Measurements from ENCODE around the gene SLC25A26. TPM values are rescaled to one million over a fixed set of nuclear protein-coding genes. Genes with fewer than 3 reads are reported as not detected.
"Not testable (repeated sequence)": the region's sequence is repeated elsewhere in the genome, so short reads cannot be mapped to it uniquely, and the experiment has no call there.

The SLC25A26 gene
- total RNA-seq, 1 experiment from 2014 or later = 22.4 TPM

GRCh38 chr3:66405701-66406091 is 184.9 kb downstream of the SLC25A26 start:
- no peak for DNase-seq (ENCODE audit: extremely low read depth, low read depth)

DNA sequence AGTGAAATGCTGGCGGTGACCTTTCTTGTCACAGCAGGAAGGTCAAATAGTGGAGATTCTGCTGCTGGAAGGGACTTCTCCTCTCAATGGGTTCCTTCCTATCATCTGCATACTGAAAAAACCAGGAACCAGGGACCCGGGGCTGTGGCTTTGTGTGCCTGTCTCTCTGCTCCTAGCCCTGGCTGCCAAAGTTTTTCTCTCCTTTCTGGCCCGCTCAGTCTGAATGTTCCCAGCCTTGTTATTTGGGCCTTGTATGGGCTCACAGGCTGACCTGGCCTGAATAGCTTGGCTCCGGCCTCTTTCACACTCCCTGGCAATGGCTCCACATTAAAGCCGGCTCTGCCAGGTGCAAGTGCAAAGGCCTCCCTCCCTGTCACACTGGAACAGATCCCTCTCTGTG is 185.4 kb downstream of the SLC25A26 start:
- no peak for DNase-seq (ENCODE audit: extremely low read depth, low read depth)

- DNase-seq (ENCODE audit: extremely low read depth, low read depth) = no peak
Observed at GRCh38 chr3:66406831-66407610, 186.2 kb downstream of the SLC25A26 start.

DNA sequence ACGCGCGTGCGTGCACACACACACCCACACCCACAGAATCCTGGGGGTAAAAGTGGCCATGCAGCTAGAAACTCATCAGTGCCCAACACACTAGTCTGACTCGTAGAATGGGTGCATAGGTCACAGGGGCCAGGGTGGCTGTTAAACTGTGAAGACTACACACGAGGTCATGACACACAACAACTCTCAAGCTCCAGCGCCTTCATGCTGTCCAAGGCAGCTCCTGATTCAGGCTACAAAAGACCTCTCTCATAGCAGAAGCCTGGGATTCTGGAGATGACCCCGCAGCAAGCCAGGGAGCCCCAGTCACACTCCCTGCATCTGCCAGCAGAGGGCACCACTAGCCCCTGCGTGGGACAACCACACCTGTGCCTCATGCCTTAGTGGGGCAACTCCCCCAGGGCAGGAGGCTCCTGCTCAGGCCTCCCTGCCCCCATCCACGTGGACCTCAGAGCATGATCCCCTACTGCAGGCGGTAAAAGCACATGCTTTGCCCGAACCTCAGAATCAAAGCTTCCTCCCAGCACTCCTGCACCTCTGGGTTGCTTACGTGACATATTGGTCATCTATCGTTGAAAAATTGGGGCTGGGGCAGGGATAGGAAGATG is 186.9 kb downstream of the SLC25A26 start:
- peak; percentile 43 for DNase-seq (ENCODE audit: extremely low read depth, low read depth)

GRCh38 chr3:66409771-66410754 is 189.3 kb downstream of the SLC25A26 start:
- no peak for DNase-seq (ENCODE audit: extremely low read depth, low read depth)

DNA sequence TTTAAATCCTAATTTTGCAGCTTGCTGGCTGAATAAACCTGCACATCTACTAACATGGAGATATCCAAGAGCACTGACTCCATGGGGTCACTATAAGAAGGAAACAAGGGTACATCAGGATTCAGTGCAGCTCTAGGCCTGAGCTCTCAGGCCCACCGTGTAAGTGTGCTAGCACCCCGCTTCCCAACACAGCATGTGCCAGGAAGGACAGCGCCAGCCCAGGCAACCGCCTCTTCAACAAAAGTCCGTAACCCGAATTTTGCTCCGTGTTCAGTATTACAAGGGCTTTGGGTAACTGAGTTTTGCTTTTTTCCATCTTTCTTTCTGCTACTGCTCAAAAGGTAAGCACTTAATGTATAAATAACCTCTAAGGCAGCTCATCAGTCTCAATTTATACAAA is 190.2 kb downstream of the SLC25A26 start:
- no peak for DNase-seq (ENCODE audit: extremely low read depth, low read depth)

- DNase-seq (ENCODE audit: extremely low read depth, low read depth) = no peak
Observed at GRCh38 chr3:66411474-66411873, 190.7 kb downstream of the SLC25A26 start.

DNA sequence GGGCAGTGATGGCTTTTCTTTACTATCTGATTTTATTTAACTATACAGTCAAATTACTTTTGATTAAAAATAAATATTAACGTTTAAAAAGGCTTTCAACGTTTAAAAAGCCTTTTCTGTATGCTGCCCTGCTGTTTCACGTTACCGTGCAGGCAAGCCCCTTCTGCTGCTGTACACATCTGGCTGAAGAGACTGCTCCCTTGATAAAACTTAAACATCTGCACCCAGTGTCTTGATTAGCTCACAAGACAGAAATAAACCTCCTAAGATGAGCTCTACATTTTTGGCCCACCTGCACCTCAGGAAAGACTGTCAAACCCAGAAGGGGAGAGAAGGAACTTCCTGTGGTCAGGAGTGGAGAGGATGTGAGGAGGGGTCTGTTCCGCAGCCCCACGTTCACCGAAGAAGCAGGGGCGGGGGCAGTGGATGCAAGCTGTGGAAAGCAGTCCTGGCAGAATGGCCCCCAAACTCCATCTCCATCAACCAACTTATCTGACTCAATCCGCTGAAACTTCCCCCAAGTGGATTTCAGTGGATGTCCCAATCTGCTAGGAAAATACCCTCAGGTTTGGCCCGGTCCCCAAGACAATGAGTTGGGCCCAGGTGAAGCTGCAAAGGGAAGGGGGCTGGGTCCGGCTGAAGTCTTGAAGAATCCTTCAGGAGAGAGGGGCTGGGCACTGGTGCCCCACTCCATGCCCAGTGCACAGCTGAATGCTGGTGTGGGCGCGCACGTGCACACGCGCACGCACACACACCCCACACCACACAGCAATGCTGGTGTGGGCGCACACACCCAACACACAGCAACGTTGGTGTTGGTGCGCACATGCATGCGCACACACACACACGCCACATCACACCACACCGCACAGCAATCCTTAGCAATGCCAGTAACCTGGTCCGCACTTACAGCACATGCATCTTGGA is 191.4 kb downstream of the SLC25A26 start:
- no peak for DNase-seq (ENCODE audit: extremely low read depth, low read depth)

DNA sequence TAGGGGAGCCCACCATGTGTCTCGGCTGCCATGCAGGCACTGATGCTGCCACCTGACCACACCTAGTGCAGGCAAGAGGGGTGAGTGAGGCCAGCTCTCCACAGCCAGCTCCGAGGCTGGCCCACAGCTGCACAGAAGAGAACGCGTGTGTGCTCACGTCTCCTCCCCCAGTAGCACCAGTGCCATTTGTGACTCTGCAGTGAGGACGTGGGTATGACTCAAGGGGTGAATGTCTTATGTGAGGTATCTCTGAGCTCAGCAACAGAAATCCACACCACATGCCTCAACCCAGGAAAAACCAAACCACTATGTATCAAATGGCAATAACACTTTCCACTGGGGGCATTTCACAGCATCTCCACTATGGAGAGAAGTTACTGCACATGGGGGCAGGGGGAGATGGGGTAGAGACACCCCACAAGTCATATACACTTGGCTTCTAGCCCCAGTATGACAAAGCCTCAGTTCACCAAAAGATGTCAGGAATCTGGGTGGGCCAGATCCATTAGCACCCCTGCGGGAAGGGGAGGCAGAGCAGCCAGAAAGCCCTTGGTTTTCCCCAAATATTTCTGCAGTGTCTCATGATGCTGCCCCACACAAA is 192.4 kb downstream of the SLC25A26 start:
- no peak for DNase-seq (ENCODE audit: extremely low read depth, low read depth)

- no peak for DNase-seq (ENCODE audit: extremely low read depth, low read depth)
Observed at GRCh38 chr3:66414846-66415245, 194.0 kb downstream of the SLC25A26 start.

- no peak for DNase-seq (ENCODE audit: extremely low read depth, low read depth)
Observed at GRCh38 chr3:66415867-66416428, 195.1 kb downstream of the SLC25A26 start.

GRCh38 chr3:66416556-66417304 is 195.9 kb downstream of the SLC25A26 start:
- DNase-seq (ENCODE audit: extremely low read depth, low read depth) = no peak

- no peak for DNase-seq (ENCODE audit: extremely low read depth, low read depth)
Observed at GRCh38 chr3:66418475-66418931, 197.7 kb downstream of the SLC25A26 start.

GRCh38 chr3:66419036-66419435 is 198.2 kb downstream of the SLC25A26 start:
- DNase-seq (ENCODE audit: extremely low read depth, low read depth) = no peak

GRCh38 chr3:66421144-66421543 is 200.3 kb downstream of the SLC25A26 start:
- not testable (repeated sequence) for DNase-seq (ENCODE audit: extremely low read depth, low read depth)

DNA sequence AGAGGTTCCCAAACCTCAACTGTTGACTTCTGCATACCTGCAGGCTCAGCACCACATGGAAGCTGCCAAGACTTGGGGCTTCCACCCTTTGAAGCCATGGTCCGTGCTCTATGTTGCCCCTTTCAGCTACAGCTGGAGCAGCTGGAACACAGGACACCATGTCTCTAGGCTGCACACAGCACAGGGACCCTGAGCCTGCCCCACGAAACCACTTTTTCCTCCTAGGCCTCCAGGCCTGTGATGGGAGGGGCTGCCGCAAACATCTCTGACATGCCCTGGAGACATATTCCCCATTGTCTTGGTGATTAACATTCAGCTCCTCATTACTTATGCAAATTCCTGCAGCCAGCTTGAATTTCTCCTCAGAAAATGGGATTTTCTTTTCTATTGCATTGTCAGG is 201.1 kb downstream of the SLC25A26 start:
- not testable (repeated sequence) for DNase-seq (ENCODE audit: extremely low read depth, low read depth)

GRCh38 chr3:66423791-66424190 is 203.0 kb downstream of the SLC25A26 start:
- no peak for DNase-seq (ENCODE audit: extremely low read depth, low read depth)

DNA sequence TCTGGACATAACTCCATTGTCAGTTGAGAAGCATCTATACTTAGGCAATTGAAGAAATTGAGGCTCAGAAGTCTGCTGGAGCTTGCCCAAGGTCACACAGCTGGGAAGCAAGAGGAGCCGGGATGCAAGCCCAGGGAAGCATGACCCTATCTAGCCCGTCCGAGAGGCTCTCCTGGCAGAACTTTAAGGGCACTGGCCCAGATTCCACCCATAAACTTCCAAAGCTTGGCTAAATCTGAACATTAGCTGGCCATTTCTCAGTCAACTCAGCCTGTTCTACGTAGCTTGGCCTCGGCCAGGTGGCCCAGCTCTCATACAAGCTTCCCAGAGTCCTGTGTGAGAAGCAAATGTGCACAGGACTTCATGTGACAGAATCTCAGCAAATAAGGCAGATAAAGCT is 204.2 kb downstream of the SLC25A26 start:
- DNase-seq (ENCODE audit: extremely low read depth, low read depth) = no peak

All from NCI-H460 (cell line).